K562 (cell line): Measurements from ENCODE around the gene NOSTRIN. TPM values are rescaled to one million over a fixed set of nuclear protein-coding genes. Genes with fewer than 3 reads are reported as not detected.

Source experiments
- CREB1 ChIP-seq, 2 experiments: sonication (generic) in 1 of 2; formaldehyde crosslinking in 1 of 2; IDR thresholded peaks; 2 replicates each; pipeline versions ENCODE4 v1.6.1 to v1.8.0; 2012 to 2022; ENCODE audit warnings: inconsistent platforms in 1 of 2, mild to moderate bottlenecking in 1 of 2, missing genetic modification reagents in 1 of 2, moderate library complexity in 1 of 2
- CXXC5 ChIP-seq: fragments of 250-450 bp; sonication (Bioruptor Pico); IDR thresholded peaks from 2 replicates; pipeline ENCODE4 v1.8.0; 2022; ENCODE audit warnings: inconsistent platforms, mild to moderate bottlenecking, moderate library complexity
- LEF1 ChIP-seq: fragments of 450-650 bp; IDR thresholded peaks from 2 replicates; pipeline ENCODE4 v1.6.1; 2016; ENCODE audit warnings: mild to moderate bottlenecking
- POLR2B ChIP-seq: fragments of 450-650 bp; IDR thresholded peaks from 2 replicates; pipeline ENCODE4 v1.6.1; 2018; ENCODE audit warnings: low read depth; ENCODE audit not compliant: partially characterized antibody
- REST ChIP-seq, 2 experiments: fragments of 450-650 bp; formaldehyde crosslinking in 1 of 2; IDR thresholded peaks; 2 replicates each; pipeline versions ENCODE4 v1.4.0 to v1.6.1; 2014 to 2020; ENCODE audit warnings: mild to moderate bottlenecking in 2 of 2, borderline replicate concordance in 1 of 2, low read depth in 1 of 2
- ZNF639 ChIP-seq, 2 experiments: fragments of 200-800 bp in 1 of 2; sonication (Bioruptor generic) in 1 of 2; sonication (generic) in 1 of 2; formaldehyde crosslinking in 1 of 2; IDR thresholded peaks in 1 of 2; conservative IDR thresholded peaks in 1 of 2; 2 replicates each; pipeline versions ENCODE4 v1.5.0 to v1.6.1; 2016 to 2020; ENCODE audit warnings: missing compliant biosample characterization in 1 of 2, missing genetic modification characterization in 1 of 2, missing genetic modification reagents in 1 of 2
- polyA plus RNA-seq, 8 experiments: library from polyadenylated mRNA; depleted of rRNA in 4 of 8; stranded (reverse) in 5 of 8; unstranded in 3 of 8; fragments of >200 nt; fragmentation: Nextera tagmentation in 2 of 8; fragmentation: Illumina TruSeq in 1 of 8; extraction: Ambion mirVana in 2 of 8; extraction: Trizol in 1 of 8; gene quantifications; 2 replicates each; pipeline versions ENCODE4 v1.2.1 to v1.2.3, GENCODE V29; 2011 to 2014; ENCODE audit warnings: inconsistent platforms in 1 of 8, missing spikeins in 1 of 8
- total RNA-seq, 7 experiments: library from RNA; depleted of rRNA in 6 of 7; stranded (reverse); fragments of >200 nt in 6 of 7; fragmentation: Illumina TruSeq in 2 of 7; extraction: Trizol in 2 of 7; gene quantifications; 2 replicates each; pipeline versions ENCODE4 v1.2.1 to v1.2.3, GENCODE V29; 2011 to 2021; ENCODE audit warnings: low replicate concordance in 1 of 7
- TF ChIP-seq, protein P1 (sequence below): fragments of 450-650 bp; IDR thresholded peaks from 2 replicates; pipeline ENCODE4 v1.6.1; 2017; ENCODE audit warnings: antibody characterized with exemption, mild to moderate bottlenecking
- TF ChIP-seq, protein P2 (sequence below): fragments of 250-450 bp; sonication (Bioruptor Pico); IDR thresholded peaks from 2 replicates; pipeline ENCODE4 v1.4.0; 2020; ENCODE audit warnings: mild to moderate bottlenecking

Gene NOSTRIN
- total and polyA plus RNA-seq, 9 of the 15 experiments (the other 6 are each of a cell fraction or from before 2014, with no cell fraction given) = 26.7 to 82.9 (median 56.3) TPM

DNA sequence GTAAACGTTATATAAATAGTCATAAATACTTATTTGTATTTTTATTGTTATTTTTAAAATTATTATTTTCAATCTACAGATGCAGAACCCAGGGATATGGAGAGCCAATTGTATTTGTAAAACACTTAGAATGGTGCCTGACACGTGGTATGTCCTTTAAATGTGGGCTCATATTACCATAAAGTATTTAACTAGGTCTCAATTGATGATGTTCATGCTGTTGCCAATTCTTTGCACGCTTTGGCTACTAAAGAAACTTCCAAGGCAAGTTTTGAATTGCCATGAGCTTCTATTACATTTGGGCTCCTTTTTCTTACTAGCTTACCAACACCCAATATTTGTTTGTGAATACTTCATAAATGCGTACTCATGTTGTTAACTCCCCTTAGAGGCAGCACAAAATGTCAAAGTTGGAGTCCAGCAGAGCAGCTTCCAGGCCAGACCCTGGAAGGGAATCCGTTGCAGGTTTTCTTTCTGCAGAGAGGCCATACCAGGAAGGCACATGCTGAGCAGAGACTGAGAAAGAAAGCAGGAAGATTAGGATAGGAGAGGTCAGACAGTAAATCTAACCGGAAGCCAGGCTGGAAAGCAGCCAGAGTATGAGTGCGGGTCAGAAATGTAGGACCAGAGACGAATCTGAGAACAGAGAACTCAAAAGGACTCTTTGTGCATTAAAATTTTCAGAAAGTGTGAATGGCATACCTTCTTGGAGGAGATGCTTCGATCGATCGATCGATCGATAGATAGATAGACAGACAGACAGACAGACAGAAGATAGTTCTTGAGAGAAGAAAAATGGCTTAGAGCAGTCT, 4.2 kb upstream of the NOSTRIN start (continued):
- TF ChIP-seq ZNF639 (CRISPR knock-in tag; conservative IDR thresholded peaks at IDR 0.05 in 1 of 2, IDR thresholded peaks at IDR 0.05 in 1 of 2) (peak in 1 of 2 experiments; percentile 52; a peak in 1 of 4 replicates), CREB1 (IDR thresholded peaks at IDR 0.05) (peak; percentile 25; the same call in 1 of the 2 replicates), CREB1 (CRISPR knock-in tag; IDR thresholded peaks at IDR 0.05) (0 out of 2 replicates have a peak, but pooled peaks have one; percentile 10), CXXC5 (peak; percentile 73), REST (IDR thresholded peaks at IDR 0.05; ENCODE audit: borderline replicate concordance) (peak; percentile 32), REST (CRISPR knock-in tag; IDR thresholded peaks at IDR 0.05; ENCODE audit: low read depth) (peak; percentile 17; the same call in 1 of the 2 replicates), POLR2B (peak; percentile 19), LEF1 (0 out of 2 replicates have a peak, but pooled peaks have one; percentile 69)
- TF ChIP-seq, protein P1, sequence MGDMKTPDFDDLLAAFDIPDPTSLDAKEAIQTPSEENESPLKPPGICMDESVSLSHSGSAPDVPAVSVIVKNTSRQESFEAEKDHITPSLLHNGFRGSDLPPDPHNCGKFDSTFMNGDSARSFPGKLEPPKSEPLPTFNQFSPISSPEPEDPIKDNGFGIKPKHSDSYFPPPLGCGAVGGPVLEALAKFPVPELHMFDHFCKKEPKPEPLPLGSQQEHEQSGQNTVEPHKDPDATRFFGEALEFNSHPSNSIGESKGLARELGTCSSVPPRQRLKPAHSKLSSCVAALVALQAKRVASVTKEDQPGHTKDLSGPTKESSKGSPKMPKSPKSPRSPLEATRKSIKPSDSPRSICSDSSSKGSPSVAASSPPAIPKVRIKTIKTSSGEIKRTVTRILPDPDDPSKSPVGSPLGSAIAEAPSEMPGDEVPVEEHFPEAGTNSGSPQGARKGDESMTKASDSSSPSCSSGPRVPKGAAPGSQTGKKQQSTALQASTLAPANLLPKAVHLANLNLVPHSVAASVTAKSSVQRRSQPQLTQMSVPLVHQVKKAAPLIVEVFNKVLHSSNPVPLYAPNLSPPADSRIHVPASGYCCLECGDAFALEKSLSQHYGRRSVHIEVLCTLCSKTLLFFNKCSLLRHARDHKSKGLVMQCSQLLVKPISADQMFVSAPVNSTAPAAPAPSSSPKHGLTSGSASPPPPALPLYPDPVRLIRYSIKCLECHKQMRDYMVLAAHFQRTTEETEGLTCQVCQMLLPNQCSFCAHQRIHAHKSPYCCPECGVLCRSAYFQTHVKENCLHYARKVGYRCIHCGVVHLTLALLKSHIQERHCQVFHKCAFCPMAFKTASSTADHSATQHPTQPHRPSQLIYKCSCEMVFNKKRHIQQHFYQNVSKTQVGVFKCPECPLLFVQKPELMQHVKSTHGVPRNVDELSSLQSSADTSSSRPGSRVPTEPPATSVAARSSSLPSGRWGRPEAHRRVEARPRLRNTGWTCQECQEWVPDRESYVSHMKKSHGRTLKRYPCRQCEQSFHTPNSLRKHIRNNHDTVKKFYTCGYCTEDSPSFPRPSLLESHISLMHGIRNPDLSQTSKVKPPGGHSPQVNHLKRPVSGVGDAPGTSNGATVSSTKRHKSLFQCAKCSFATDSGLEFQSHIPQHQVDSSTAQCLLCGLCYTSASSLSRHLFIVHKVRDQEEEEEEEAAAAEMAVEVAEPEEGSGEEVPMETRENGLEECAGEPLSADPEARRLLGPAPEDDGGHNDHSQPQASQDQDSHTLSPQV = peak; percentile 95
- TF ChIP-seq, protein P2, sequence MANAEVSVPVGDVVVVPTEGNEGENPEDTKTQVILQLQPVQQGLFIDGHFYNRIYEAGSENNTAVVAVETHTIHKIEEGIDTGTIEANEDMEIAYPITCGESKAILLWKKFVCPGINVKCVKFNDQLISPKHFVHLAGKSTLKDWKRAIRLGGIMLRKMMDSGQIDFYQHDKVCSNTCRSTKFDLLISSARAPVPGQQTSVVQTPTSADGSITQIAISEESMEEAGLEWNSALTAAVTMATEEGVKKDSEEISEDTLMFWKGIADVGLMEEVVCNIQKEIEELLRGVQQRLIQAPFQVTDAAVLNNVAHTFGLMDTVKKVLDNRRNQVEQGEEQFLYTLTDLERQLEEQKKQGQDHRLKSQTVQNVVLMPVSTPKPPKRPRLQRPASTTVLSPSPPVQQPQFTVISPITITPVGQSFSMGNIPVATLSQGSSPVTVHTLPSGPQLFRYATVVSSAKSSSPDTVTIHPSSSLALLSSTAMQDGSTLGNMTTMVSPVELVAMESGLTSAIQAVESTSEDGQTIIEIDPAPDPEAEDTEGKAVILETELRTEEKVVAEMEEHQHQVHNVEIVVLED (CRISPR knock-in tag) = peak; percentile 7; the same call in 1 of the 2 replicates
